ENCODE data around the gene MSX1. TPM values are rescaled to one million over a fixed set of nuclear protein-coding genes. Genes with fewer than 3 reads are reported as not detected.
A peak's percentile ranks its signal among the peaks of the same experiment; 100 is the strongest.

MSX1 gene
- total RNA-seq, 1 experiment from 2014 or later, result 11.4 TPM

- DNase-seq (ENCODE audit: low read depth), result no peak
These were observed 19.1 kb upstream of the MSX1 start for GRCh38 chr4:4840351-4840750.

GRCh38 chr4:4841156-4841555, 18.3 kb upstream of the MSX1 start:
- DNase-seq (ENCODE audit: low read depth), result no peak

GRCh38 chr4:4842476-4843441, 16.7 kb upstream of the MSX1 start:
- no peak for DNase-seq (ENCODE audit: low read depth)

- DNase-seq (ENCODE audit: low read depth), result no peak
These were observed 15.7 kb upstream of the MSX1 start for GRCh38 chr4:4843635-4844291.

GRCh38 chr4:4845027-4845426, 14.4 kb upstream of the MSX1 start:
- DNase-seq (ENCODE audit: low read depth), result no peak

- no peak for DNase-seq (ENCODE audit: low read depth)
These were observed 12.5 kb upstream of the MSX1 start for GRCh38 chr4:4847011-4847410.

- no peak for DNase-seq (ENCODE audit: low read depth)
These were observed 10.9 kb upstream of the MSX1 start for GRCh38 chr4:4848540-4848939.

GRCh38 chr4:4849106-4849505, 10.4 kb upstream of the MSX1 start:
- no peak for DNase-seq (ENCODE audit: low read depth)

GRCh38 chr4:4849524-4850193, 9.8 kb upstream of the MSX1 start:
- DNase-seq (ENCODE audit: low read depth), result no peak

GRCh38 chr4:4851081-4851480, 8.4 kb upstream of the MSX1 start:
- DNase-seq (ENCODE audit: low read depth), result no peak

GRCh38 chr4:4851906-4852305, 7.6 kb upstream of the MSX1 start:
- DNase-seq (ENCODE audit: low read depth), result no peak

GRCh38 chr4:4852591-4853362, 6.7 kb upstream of the MSX1 start:
- peak; percentile 18 for DNase-seq (ENCODE audit: low read depth)

GRCh38 chr4:4853371-4853823, 6.1 kb upstream of the MSX1 start:
- DNase-seq (ENCODE audit: low read depth), result no peak

GRCh38 chr4:4853921-4854648, 5.4 kb upstream of the MSX1 start:
- DNase-seq (ENCODE audit: low read depth), result no peak

- DNase-seq (ENCODE audit: low read depth), result no peak
These were observed 4.7 kb upstream of the MSX1 start for GRCh38 chr4:4854649-4855295.

GRCh38 chr4:4855301-4856070, 4.0 kb upstream of the MSX1 start:
- no peak for DNase-seq (ENCODE audit: low read depth)

GRCh38 chr4:4856071-4857000, 3.1 kb upstream of the MSX1 start:
- DNase-seq (ENCODE audit: low read depth), result peak; percentile 30

GRCh38 chr4:4857001-4857808, 2.3 kb upstream of the MSX1 start:
- no peak for DNase-seq (ENCODE audit: low read depth)

Measured in M059J (cell line).